ENCODE results near the gene GOLGA2.

GRCh38 chr9:128323212-128323730 is 47.5 kb upstream of the GOLGA2 start:
- TF ChIP-seq CTCF (conservative IDR thresholded peaks at IDR 0.05 in 1 of 2, IDR thresholded peaks at IDR 0.05 in 1 of 2; ENCODE audit: low read depth in 1 of 2, low read length in 2 of 2) (no peak), EZH2 (IDR thresholded peaks at IDR 0.05; ENCODE audit: low read length, missing control alignments) (no peak)

All from fibroblast of lung (primary cell).